BE2C (cell line): ENCODE data around the gene AGPAT4.

Experiments
- DNase-seq: peaks from one replicate; pipeline ENCODE4 v3.0.0-alpha.2; 2020
- H3K27me3 ChIP-seq: fragments of 250-450 bp; sonication (Bioruptor Pico); 2 replicates; pipeline ENCODE4 v1.5.1; 2020; ENCODE audit warnings: mild to moderate bottlenecking
- H3K36me3 ChIP-seq: fragments of 250-450 bp; sonication (Bioruptor Pico); 2 replicates; pipeline ENCODE4 v1.5.1; 2020; ENCODE audit warnings: mild to moderate bottlenecking
- H3K4me1 ChIP-seq: fragments of 250-450 bp; sonication (Bioruptor Pico); 2 replicates; pipeline ENCODE4 v1.5.1; 2020
- H3K4me3 ChIP-seq: 2 replicates; pipeline ENCODE4 v1.5.1; 2011; ENCODE audit warnings: low read depth, low read length
- H3K9me3 ChIP-seq: fragments of 250-450 bp; sonication (Bioruptor Pico); 2 replicates; pipeline ENCODE4 v1.5.1; 2020
- TF ChIP-seq, protein P1 (sequence below): IDR thresholded peaks from 2 replicates; pipeline ENCODE4 v1.5.1; 2012; ENCODE audit warnings: mild to moderate bottlenecking, low read depth, low read length

Gene AGPAT4

DNA sequence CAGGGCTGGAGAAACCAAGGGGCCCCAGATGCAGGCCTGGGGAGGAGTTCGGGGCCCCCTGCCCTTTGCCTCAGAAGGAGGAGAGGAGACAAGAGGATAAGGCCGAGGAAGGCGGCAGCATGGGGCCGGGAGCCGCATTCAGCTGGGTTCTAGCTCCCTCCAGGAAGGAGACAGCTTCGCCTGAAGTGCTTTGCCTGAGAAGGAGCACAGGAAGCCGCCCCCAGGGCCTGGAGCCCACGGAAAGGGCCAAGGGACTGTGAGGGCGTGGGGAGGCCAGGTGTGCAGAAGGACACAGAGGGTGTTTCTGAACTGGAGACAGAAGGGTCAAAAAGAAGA is 121.4 kb downstream of the AGPAT4 start:
- TF ChIP-seq, protein P1, sequence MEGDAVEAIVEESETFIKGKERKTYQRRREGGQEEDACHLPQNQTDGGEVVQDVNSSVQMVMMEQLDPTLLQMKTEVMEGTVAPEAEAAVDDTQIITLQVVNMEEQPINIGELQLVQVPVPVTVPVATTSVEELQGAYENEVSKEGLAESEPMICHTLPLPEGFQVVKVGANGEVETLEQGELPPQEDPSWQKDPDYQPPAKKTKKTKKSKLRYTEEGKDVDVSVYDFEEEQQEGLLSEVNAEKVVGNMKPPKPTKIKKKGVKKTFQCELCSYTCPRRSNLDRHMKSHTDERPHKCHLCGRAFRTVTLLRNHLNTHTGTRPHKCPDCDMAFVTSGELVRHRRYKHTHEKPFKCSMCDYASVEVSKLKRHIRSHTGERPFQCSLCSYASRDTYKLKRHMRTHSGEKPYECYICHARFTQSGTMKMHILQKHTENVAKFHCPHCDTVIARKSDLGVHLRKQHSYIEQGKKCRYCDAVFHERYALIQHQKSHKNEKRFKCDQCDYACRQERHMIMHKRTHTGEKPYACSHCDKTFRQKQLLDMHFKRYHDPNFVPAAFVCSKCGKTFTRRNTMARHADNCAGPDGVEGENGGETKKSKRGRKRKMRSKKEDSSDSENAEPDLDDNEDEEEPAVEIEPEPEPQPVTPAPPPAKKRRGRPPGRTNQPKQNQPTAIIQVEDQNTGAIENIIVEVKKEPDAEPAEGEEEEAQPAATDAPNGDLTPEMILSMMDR = no peak
- DNase-seq = no peak
- H3K4me3 ChIP-seq = no peak overlapping the region
- H3K36me3 ChIP-seq = peaks cover 7% of the 10 kb centered on the region; the same call in 1 of the 2 replicates
- H3K9me3 ChIP-seq = no peaks in the 10 kb centered on the region
- H3K4me1 ChIP-seq = no peaks in the 10 kb centered on the region
- no peaks in the 10 kb centered on the region for H3K27me3 ChIP-seq

DNA sequence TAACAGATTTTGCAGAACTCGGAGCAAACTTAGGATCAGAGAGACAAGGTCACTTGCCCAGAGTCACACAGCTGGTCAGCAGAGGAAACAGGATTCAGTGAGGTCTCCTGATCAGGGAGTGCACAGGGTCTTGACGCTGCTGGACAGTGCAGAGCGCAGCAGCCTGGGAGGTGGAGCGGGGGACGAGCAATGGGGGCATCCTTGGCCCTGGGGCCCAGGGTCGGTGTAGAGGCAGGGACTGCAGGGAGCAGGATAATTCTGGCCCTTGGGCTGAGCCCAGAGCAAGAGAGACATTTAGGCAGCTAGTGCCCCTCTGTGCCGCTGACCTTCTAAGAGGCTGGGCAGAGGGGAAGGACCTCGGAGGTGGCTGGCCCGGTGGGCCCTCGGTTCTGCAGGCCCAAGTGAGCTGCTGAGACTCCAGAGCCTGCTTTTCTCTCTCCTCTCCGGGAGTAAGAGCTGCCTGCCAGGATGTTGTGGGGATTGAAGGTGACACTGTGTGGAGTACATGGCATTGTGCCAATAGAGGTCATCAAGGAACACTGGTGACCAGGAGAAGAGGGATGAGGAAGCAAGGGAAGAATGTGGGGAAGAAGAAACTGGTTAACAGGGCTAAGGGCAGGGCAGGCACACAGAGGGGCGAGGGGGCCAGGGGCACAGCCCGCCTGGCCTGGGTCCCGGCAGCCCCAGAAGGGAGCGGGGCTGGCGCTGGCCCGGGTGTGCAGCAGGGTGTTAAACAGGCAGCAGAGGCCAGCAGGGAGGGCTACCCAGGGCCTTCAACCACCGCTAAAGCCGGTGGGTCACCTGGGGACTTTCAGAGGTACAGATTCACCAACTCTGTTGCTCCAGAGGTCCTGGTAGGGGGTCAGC is 122.0 kb downstream of the AGPAT4 start:
- H3K4me3 ChIP-seq = no peak overlapping the region
- TF ChIP-seq, protein P1 = no peak
- no peaks in the 10 kb centered on the region for H3K4me1 ChIP-seq
- no peaks in the 10 kb centered on the region for H3K27me3 ChIP-seq
- no peaks in the 10 kb centered on the region for H3K9me3 ChIP-seq
- DNase-seq = no peak
- peaks cover 7% of the 10 kb centered on the region; the same call in 1 of the 2 replicates for H3K36me3 ChIP-seq

DNA sequence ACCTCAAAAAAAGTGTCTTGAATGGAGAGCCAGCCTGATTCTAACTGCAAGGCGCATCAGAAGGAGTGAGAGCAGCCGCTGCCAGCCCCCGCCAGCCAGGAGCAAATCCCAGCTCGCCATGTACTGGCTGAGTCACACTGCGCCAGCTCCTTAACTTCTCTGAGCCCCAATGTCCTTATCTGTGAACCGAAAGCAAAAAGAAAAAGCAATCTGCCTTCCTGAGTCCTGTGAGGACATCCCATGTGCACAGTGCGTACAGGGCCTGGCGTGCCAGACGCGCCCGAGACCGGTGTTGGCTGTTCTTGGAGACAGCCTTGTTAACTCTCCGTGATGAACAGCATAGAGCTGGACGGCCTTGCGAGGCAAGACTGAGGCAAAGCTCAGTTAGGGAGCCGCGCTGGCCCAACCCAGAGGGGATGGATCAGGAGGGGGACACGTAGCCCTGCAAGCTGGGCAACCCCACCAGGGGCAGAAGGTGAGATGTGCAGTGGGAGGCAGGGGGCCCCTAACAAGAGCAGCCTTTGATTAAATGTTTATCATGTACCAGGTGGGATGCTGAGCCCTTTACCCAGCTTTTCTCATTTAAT is 122.7 kb downstream of the AGPAT4 start:
- peaks cover 7% of the 10 kb centered on the region; the same call in 1 of the 2 replicates for H3K36me3 ChIP-seq
- TF ChIP-seq, protein P1 = no peak
- no peaks in the 10 kb centered on the region for H3K4me1 ChIP-seq
- H3K9me3 ChIP-seq = no peaks in the 10 kb centered on the region
- H3K4me3 ChIP-seq = no peak overlapping the region
- H3K27me3 ChIP-seq = no peaks in the 10 kb centered on the region
- DNase-seq = no peak

DNA sequence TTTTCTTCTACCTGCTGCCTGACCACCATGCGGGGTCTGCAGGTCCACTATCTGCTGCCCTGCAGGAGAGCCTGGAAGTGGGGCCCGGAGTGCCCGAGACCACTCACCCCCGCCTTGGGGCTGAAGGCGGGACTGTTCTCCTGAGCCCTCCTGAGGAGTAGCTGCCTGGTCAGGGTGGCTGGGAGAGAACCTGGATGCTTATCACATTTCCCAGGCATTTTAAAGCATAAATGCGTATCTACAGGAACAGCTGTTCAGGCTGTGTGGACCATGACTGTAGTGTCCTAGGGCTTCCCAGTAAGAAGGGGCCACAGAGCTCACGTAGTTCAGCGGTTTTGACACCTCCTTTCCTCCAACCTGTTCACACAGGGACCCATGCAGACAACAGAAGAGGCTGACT is 123.3 kb downstream of the AGPAT4 start:
- Histone ChIP-seq H3K4me1 (no peaks in the 10 kb centered on the region), H3K36me3 (peaks cover 7% of the 10 kb centered on the region; the same call in 1 of the 2 replicates), H3K9me3 (no peaks in the 10 kb centered on the region), H3K4me3 (no peak overlapping the region), H3K27me3 (no peaks in the 10 kb centered on the region)
- DNase-seq = no peak
- TF ChIP-seq, protein P1 = no peak

DNA sequence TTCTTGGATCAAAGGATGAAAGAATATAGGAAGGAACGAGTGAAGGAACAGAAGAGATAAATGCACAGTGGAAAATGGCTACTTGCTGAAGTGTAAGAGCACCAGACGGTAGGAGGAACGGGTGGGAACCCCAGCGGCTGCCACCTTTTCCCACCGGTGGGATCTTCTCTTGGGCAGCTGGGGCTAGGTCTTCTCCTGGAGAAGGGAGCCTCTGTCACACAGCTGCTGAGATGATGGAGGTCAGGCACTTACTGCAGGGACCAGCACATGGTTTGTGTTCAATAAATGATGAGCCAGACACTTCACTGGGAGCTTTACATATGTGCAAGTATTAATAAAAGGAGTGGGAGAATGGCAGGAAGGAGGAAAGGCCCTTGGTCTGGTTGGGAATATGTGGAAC is 123.7 kb downstream of the AGPAT4 start:
- no peaks in the 10 kb centered on the region for H3K27me3 ChIP-seq
- TF ChIP-seq, protein P1 = no peak
- H3K36me3 ChIP-seq = peaks cover 7% of the 10 kb centered on the region; the same call in 1 of the 2 replicates
- no peaks in the 10 kb centered on the region for H3K9me3 ChIP-seq
- H3K4me1 ChIP-seq = no peaks in the 10 kb centered on the region
- no peak for DNase-seq
- no peak overlapping the region for H3K4me3 ChIP-seq
